Liver (tissue), 9 donors: Measurements from ENCODE around the gene NLK. TPM values are rescaled to one million over a fixed set of nuclear protein-coding genes. Genes with fewer than 3 reads are reported as not detected.

Experiments used
- DNase-seq: peaks from one replicate; pipeline ENCODE4 v3.0.0-alpha.2; 2017; ENCODE audit warnings: low spot score
- H3K27ac ChIP-seq, 2 donors: one replicate each; pipeline ENCODE4 v1.7.0; 2013; ENCODE audit warnings: inconsistent platforms in 2 of 2, low read length in 2 of 2, control low read depth in 1 of 2, low read depth in 1 of 2, mild to moderate bottlenecking in 1 of 2
- H3K27me3 ChIP-seq, 4 donors: one replicate each; pipeline versions ENCODE4 v1.6.1 to v1.7.0; 2013; ENCODE audit warnings: low read length in 3 of 4, inconsistent platforms in 1 of 4, mild to moderate bottlenecking in 1 of 4, moderate library complexity in 1 of 4; ENCODE audit not compliant: control insufficient read depth in 4 of 4, insufficient read depth in 4 of 4
- H3K36me3 ChIP-seq, 4 donors: one replicate each; pipeline versions ENCODE4 v1.6.1 to v1.7.0; 2013; ENCODE audit warnings: low read length in 3 of 4, mild to moderate bottlenecking in 3 of 4, low read depth in 1 of 4, moderate library complexity in 1 of 4; ENCODE audit not compliant: control insufficient read depth in 4 of 4, insufficient read depth in 3 of 4
- H3K4me1 ChIP-seq, 4 donors: one replicate each; pipeline versions ENCODE4 v1.6.1 to v1.7.0; 2013; ENCODE audit warnings: low read length in 3 of 4, mild to moderate bottlenecking in 3 of 4, moderate library complexity in 1 of 4; ENCODE audit not compliant: control insufficient read depth in 4 of 4, insufficient read depth in 4 of 4
- H3K4me3 ChIP-seq, 3 donors: one replicate each; pipeline versions ENCODE4 v1.6.1 to v1.7.0; 2013; ENCODE audit warnings: low read length in 3 of 3, control low read depth in 1 of 3, low read depth in 1 of 3, mild to moderate bottlenecking in 1 of 3
- H3K9ac ChIP-seq, 2 donors: one replicate each; pipeline ENCODE4 v1.7.0; 2013; ENCODE audit warnings: low read length in 2 of 2, mild to moderate bottlenecking in 2 of 2, moderate library complexity in 2 of 2, control low read depth in 1 of 2, low read depth in 1 of 2
- H3K9me3 ChIP-seq, 4 donors: one replicate each; pipeline versions ENCODE4 v1.6.1 to v1.7.0; 2013; ENCODE audit warnings: low read length in 3 of 4; ENCODE audit not compliant: control insufficient read depth in 4 of 4
- EGR1 ChIP-seq, 2 donors: IDR thresholded peaks; 2 replicates each; pipeline ENCODE4 v1.6.1; 2016 to 2018; ENCODE audit warnings: antibody characterized with exemption in 2 of 2, low read depth in 2 of 2
- FOXA2 ChIP-seq: IDR thresholded peaks from 2 replicates; pipeline ENCODE4 v1.6.1; 2016; ENCODE audit warnings: antibody characterized with exemption
- HNF4A ChIP-seq, 2 donors: conservative IDR thresholded peaks; 2 replicates each; pipeline ENCODE4 v1.6.1; 2016; ENCODE audit warnings: antibody characterized with exemption in 2 of 2, mild to moderate bottlenecking in 2 of 2
- HNF4G ChIP-seq: IDR thresholded peaks from 2 replicates; pipeline ENCODE4 v1.6.1; 2016; ENCODE audit warnings: antibody characterized with exemption
- JUND ChIP-seq, 2 donors: IDR thresholded peaks; 2 replicates each; pipeline ENCODE4 v1.6.1; 2016; ENCODE audit warnings: antibody characterized with exemption in 2 of 2
- RAD21 ChIP-seq, 2 donors: IDR thresholded peaks; 2 replicates each; pipeline ENCODE4 v1.6.1; 2016; ENCODE audit warnings: antibody characterized with exemption in 2 of 2, mild to moderate bottlenecking in 2 of 2
- SP1 ChIP-seq: IDR thresholded peaks from 2 replicates; pipeline ENCODE4 v1.6.1; 2018; ENCODE audit warnings: antibody characterized with exemption, mild to moderate bottlenecking
- TAF1 ChIP-seq: conservative IDR thresholded peaks from 2 replicates; pipeline ENCODE4 v1.6.1; 2016; ENCODE audit warnings: antibody characterized with exemption, mild to moderate bottlenecking
- YY1 ChIP-seq: IDR thresholded peaks from 2 replicates; pipeline ENCODE4 v1.6.1; 2016; ENCODE audit warnings: antibody characterized with exemption, mild to moderate bottlenecking
- ZBTB33 ChIP-seq: IDR thresholded peaks from 2 replicates; pipeline ENCODE4 v1.6.1; 2016; ENCODE audit warnings: antibody characterized with exemption
- WGBS: extraction: QIAGEN DNeasy Blood & Tissue Kit; methylation state at CpG from one replicate; pipeline ENCODE4 v1.1.7; 2013; 5-methylcytosine and 5-hydroxymethylcytosine counted together
- polyA plus RNA-seq, 2 donors: library from polyadenylated mRNA; stranded (reverse) in 1 of 2; unstranded in 1 of 2; fragments of 200-250 nt in 1 of 2; fragments of >200 nt in 1 of 2; fragmentation: Nextera tagmentation in 1 of 2; extraction: Ambion mirVana in 1 of 2; gene quantifications; one replicate each; pipeline versions ENCODE4 v1.2.1 to v1.2.3, GENCODE V29; 2013 to 2015
- total RNA-seq, 2 donors: library from RNA; depleted of rRNA; stranded (reverse); fragments of >200 nt; gene quantifications; one replicate each; pipeline ENCODE4 v1.2.3, GENCODE V29; 2014
- TF ChIP-seq, protein P1 (sequence below): IDR thresholded peaks from 2 replicates; pipeline ENCODE4 v1.6.1; 2016; ENCODE audit warnings: antibody characterized with exemption
- TF ChIP-seq, protein P2 (sequence below): fragments of 150-350 bp; IDR thresholded peaks from 2 replicates; pipeline ENCODE4 v1.5.1; 2017; ENCODE audit warnings: improper control_type of control experiment, low read depth, low read length; ENCODE audit not compliant: missing input control
- TF ChIP-seq, protein P3 (sequence below): IDR thresholded peaks from 2 replicates; pipeline ENCODE4 v1.6.1; 2016; ENCODE audit warnings: antibody characterized with exemption, mild to moderate bottlenecking
- donor health status: healthy.
- donor health status: healthy.
- donor health status: healthy.
- donor health status: healthy.
- donor health status: healthy.

NLK gene
- total and polyA plus RNA-seq, 4 donors, result 4.4 to 17.4 (median 9.2) TPM

DNA sequence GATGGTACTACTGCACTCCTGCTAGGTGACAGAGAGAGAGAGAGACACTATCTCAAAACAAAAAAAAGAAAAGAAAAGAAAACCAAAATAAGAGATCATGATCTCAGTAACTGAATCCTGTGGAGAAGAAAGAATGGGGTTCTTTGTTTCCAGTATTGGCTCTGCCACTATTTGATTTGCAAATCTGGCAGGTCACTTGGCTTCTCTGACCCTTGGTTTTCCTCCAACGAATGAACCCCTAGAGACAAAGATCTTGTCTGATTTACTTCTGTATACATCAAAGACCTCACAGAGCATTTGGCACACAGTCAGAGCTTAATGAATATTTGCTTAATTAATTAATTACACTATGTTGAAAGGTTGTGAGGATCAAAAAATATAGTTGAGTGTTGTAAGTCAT lies 47.9 kb upstream of the NLK start:
- no peaks in the 10 kb centered on the region for H3K9me3 ChIP-seq
- H3K36me3 ChIP-seq, result no peaks in the 10 kb centered on the region
- H3K27me3 ChIP-seq, result no peaks in the 10 kb centered on the region
- no peak overlapping the region for H3K9ac ChIP-seq
- no peak for DNase-seq
- no peak overlapping the region for H3K4me3 ChIP-seq
- 20% methylated on average over 1 of the region's 1 CpG for WGBS
- no peaks in the 10 kb centered on the region for H3K4me1 ChIP-seq
- TF ChIP-seq JUND (IDR thresholded peaks at IDR 0.05) (no peak), YY1 (no peak), FOXA2 (no peak), HNF4G (no peak), ZBTB33 (no peak), HNF4A (conservative IDR thresholded peaks at IDR 0.05) (no peak), RAD21 (IDR thresholded peaks at IDR 0.05) (no peak), EGR1 (IDR thresholded peaks at IDR 0.05; ENCODE audit: low read depth in 2 of 2) (no peak), TAF1 (no peak), SP1 (no peak)
- TF ChIP-seq, protein P1, sequence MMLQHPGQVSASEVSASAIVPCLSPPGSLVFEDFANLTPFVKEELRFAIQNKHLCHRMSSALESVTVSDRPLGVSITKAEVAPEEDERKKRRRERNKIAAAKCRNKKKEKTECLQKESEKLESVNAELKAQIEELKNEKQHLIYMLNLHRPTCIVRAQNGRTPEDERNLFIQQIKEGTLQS, result no peak
- TF ChIP-seq, protein P2, sequence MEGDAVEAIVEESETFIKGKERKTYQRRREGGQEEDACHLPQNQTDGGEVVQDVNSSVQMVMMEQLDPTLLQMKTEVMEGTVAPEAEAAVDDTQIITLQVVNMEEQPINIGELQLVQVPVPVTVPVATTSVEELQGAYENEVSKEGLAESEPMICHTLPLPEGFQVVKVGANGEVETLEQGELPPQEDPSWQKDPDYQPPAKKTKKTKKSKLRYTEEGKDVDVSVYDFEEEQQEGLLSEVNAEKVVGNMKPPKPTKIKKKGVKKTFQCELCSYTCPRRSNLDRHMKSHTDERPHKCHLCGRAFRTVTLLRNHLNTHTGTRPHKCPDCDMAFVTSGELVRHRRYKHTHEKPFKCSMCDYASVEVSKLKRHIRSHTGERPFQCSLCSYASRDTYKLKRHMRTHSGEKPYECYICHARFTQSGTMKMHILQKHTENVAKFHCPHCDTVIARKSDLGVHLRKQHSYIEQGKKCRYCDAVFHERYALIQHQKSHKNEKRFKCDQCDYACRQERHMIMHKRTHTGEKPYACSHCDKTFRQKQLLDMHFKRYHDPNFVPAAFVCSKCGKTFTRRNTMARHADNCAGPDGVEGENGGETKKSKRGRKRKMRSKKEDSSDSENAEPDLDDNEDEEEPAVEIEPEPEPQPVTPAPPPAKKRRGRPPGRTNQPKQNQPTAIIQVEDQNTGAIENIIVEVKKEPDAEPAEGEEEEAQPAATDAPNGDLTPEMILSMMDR, result no peak
- TF ChIP-seq, protein P3, sequence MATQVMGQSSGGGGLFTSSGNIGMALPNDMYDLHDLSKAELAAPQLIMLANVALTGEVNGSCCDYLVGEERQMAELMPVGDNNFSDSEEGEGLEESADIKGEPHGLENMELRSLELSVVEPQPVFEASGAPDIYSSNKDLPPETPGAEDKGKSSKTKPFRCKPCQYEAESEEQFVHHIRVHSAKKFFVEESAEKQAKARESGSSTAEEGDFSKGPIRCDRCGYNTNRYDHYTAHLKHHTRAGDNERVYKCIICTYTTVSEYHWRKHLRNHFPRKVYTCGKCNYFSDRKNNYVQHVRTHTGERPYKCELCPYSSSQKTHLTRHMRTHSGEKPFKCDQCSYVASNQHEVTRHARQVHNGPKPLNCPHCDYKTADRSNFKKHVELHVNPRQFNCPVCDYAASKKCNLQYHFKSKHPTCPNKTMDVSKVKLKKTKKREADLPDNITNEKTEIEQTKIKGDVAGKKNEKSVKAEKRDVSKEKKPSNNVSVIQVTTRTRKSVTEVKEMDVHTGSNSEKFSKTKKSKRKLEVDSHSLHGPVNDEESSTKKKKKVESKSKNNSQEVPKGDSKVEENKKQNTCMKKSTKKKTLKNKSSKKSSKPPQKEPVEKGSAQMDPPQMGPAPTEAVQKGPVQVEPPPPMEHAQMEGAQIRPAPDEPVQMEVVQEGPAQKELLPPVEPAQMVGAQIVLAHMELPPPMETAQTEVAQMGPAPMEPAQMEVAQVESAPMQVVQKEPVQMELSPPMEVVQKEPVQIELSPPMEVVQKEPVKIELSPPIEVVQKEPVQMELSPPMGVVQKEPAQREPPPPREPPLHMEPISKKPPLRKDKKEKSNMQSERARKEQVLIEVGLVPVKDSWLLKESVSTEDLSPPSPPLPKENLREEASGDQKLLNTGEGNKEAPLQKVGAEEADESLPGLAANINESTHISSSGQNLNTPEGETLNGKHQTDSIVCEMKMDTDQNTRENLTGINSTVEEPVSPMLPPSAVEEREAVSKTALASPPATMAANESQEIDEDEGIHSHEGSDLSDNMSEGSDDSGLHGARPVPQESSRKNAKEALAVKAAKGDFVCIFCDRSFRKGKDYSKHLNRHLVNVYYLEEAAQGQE, result no peak
- H3K27ac ChIP-seq, result no peak overlapping the region

GRCh38 chr17:27995554-27995953 lies 46.9 kb upstream of the NLK start:
- Histone ChIP-seq H3K36me3 (no peaks in the 10 kb centered on the region), H3K27ac (no peak overlapping the region), H3K9me3 (no peaks in the 10 kb centered on the region), H3K9ac (no peak overlapping the region), H3K4me3 (no peak overlapping the region), H3K4me1 (no peaks in the 10 kb centered on the region), H3K27me3 (no peaks in the 10 kb centered on the region)
- 5% methylated on average over 1 of the region's 1 CpG for WGBS
- no peak for TF ChIP-seq HNF4G
- TF ChIP-seq, protein P3, result no peak
- no peak for TF ChIP-seq TAF1
- DNase-seq, result no peak
